ENCODE data around the gene RFX4.

Gene RFX4

DNA sequence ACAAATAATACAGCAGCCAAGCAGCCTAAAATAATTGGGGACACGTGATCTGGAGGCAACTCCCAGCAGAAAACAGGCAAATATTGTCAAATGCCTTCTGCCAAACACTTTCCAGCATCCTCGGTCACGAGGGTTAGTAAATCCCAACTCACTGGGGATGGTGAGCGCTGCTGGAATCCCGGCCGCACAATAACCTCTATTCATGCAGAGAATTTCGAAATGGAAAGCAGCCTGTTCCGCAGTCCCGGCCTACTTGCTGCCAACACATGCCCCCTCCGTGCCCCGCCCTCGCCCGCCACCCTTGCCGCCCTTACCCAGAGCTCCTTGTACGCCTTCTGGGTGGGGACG, 62.2 kb downstream of the RFX4 start:
- no peak for DNase-seq (ENCODE audit: low spot score)
- TF ChIP-seq, protein P1, sequence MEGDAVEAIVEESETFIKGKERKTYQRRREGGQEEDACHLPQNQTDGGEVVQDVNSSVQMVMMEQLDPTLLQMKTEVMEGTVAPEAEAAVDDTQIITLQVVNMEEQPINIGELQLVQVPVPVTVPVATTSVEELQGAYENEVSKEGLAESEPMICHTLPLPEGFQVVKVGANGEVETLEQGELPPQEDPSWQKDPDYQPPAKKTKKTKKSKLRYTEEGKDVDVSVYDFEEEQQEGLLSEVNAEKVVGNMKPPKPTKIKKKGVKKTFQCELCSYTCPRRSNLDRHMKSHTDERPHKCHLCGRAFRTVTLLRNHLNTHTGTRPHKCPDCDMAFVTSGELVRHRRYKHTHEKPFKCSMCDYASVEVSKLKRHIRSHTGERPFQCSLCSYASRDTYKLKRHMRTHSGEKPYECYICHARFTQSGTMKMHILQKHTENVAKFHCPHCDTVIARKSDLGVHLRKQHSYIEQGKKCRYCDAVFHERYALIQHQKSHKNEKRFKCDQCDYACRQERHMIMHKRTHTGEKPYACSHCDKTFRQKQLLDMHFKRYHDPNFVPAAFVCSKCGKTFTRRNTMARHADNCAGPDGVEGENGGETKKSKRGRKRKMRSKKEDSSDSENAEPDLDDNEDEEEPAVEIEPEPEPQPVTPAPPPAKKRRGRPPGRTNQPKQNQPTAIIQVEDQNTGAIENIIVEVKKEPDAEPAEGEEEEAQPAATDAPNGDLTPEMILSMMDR (IDR thresholded peaks at IDR 0.05; ENCODE audit: extremely low read depth, insufficient read depth, missing control alignments) = no peak
- in situ Hi-C loops (cut with MboI; ENCODE audit: low pct_unique_long_range_greater_than_20kb, low sequenced_read_pairs, unreplicated experiment) = no loop called here

- no peak for DNase-seq (ENCODE audit: low spot score)
- TF ChIP-seq, protein P1 (IDR thresholded peaks at IDR 0.05; ENCODE audit: extremely low read depth, insufficient read depth, missing control alignments) = no peak
- in situ Hi-C loops (cut with MboI; ENCODE audit: low pct_unique_long_range_greater_than_20kb, low sequenced_read_pairs, unreplicated experiment) = no loop called here
Observed at GRCh38 chr12:106645465-106646330, 62.9 kb downstream of the RFX4 start.

- TF ChIP-seq, protein P1 (IDR thresholded peaks at IDR 0.05; ENCODE audit: extremely low read depth, insufficient read depth, missing control alignments) = no peak
- in situ Hi-C loops (cut with MboI; ENCODE audit: low pct_unique_long_range_greater_than_20kb, low sequenced_read_pairs, unreplicated experiment) = no loop called here
- DNase-seq (ENCODE audit: low spot score) = no peak
Observed at GRCh38 chr12:106646472-106646871, 63.7 kb downstream of the RFX4 start.

- TF ChIP-seq, protein P1 (IDR thresholded peaks at IDR 0.05; ENCODE audit: extremely low read depth, insufficient read depth, missing control alignments) = no peak
- in situ Hi-C loops (cut with MboI; ENCODE audit: low pct_unique_long_range_greater_than_20kb, low sequenced_read_pairs, unreplicated experiment) = no loop called here
- DNase-seq (ENCODE audit: low spot score) = no peak
Observed at GRCh38 chr12:106647793-106648514, 65.2 kb downstream of the RFX4 start.

GRCh38 chr12:106648736-106649135, 65.9 kb downstream of the RFX4 start:
- in situ Hi-C loops (cut with MboI; ENCODE audit: low pct_unique_long_range_greater_than_20kb, low sequenced_read_pairs, unreplicated experiment) = no loop called here
- TF ChIP-seq, protein P1 (IDR thresholded peaks at IDR 0.05; ENCODE audit: extremely low read depth, insufficient read depth, missing control alignments) = no peak
- DNase-seq (ENCODE audit: low spot score) = no peak

DNA sequence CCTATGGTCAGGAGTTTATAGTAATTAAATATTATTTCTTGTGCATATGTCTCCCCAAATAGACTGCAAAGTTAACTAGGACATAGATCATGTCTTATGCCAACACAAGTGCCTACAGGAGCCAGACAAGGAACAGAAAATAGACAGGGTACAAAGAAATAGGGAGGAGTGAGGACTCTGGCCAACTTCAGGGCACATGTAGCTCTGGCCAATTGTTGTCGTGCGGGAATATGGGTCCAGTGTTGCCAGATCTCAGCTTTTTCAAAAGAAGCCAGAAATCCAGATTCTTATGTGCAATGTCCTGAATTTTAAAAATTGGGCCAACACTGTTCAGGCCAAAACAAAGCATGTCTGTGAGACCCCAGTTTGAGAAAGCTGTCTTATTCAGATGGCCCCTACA, 68.7 kb downstream of the RFX4 start:
- in situ Hi-C loops (cut with MboI; ENCODE audit: low pct_unique_long_range_greater_than_20kb, low sequenced_read_pairs, unreplicated experiment) = no loop called here
- TF ChIP-seq, protein P1 (IDR thresholded peaks at IDR 0.05; ENCODE audit: extremely low read depth, insufficient read depth, missing control alignments) = no peak
- DNase-seq (ENCODE audit: low spot score) = no peak

Measured in GM13977 (cell line).